GM12873 (cell line): ENCODE measurements around the gene PHGDH.

Source experiments
- TF ChIP-seq, protein P1 (sequence below): IDR thresholded peaks from 2 replicates; pipeline ENCODE4 v1.5.1; 2012; ENCODE audit warnings: low read depth, mild to moderate bottlenecking, moderate library complexity, low read length, control low read depth; ENCODE audit not compliant: insufficient read depth; ENCODE audit errors: missing control alignments

Gene PHGDH

DNA sequence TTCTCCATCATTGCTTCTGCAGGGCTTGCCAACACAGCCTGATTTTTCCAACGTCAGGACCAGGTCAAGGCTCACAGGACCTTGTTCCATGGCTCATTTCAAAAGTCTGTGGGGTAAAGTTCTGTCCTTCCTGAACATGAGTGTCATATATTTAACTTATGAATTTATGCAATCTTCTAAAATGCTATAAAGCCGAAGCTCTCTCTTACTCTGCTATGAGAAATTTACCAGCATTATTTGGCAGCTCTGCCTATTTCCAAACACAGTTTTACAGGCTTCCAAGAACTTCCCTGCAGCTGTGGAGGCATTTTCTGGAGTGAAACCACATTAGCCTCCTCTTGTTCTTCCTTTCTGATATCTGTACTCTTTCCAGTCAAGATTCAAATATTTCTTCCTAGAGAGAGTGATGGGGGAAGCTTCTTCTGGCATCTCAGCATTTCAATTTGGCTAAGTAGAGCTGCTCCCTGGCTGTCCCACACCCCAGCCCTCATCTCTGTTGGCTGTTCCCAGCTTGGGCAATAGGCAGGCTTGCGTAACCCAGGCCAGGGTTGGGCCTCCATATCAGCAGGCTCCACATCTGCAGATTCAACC, 72.6 kb downstream of the PHGDH start:
- TF ChIP-seq, protein P1, sequence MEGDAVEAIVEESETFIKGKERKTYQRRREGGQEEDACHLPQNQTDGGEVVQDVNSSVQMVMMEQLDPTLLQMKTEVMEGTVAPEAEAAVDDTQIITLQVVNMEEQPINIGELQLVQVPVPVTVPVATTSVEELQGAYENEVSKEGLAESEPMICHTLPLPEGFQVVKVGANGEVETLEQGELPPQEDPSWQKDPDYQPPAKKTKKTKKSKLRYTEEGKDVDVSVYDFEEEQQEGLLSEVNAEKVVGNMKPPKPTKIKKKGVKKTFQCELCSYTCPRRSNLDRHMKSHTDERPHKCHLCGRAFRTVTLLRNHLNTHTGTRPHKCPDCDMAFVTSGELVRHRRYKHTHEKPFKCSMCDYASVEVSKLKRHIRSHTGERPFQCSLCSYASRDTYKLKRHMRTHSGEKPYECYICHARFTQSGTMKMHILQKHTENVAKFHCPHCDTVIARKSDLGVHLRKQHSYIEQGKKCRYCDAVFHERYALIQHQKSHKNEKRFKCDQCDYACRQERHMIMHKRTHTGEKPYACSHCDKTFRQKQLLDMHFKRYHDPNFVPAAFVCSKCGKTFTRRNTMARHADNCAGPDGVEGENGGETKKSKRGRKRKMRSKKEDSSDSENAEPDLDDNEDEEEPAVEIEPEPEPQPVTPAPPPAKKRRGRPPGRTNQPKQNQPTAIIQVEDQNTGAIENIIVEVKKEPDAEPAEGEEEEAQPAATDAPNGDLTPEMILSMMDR, result no peak

DNA sequence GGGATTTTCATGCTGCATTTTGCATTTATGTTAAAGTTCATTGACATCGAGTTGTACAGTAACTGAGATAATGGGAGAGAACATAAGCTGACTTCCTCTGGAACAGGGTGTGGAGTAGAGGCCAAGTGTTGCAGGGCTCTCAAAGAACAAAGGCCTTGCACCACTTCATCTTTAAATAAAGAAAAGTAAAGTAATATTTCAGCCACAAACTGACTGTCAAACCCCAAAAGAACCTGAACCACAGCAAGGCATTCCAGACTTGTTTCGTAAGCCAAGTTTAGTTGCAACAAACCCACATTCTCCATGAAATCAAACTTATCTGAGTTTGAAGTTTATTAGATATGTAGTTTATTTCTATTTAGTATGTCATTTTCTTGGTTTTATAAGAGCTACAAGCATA, 76.0 kb downstream of the PHGDH start:
- TF ChIP-seq, protein P1, result no peak

DNA sequence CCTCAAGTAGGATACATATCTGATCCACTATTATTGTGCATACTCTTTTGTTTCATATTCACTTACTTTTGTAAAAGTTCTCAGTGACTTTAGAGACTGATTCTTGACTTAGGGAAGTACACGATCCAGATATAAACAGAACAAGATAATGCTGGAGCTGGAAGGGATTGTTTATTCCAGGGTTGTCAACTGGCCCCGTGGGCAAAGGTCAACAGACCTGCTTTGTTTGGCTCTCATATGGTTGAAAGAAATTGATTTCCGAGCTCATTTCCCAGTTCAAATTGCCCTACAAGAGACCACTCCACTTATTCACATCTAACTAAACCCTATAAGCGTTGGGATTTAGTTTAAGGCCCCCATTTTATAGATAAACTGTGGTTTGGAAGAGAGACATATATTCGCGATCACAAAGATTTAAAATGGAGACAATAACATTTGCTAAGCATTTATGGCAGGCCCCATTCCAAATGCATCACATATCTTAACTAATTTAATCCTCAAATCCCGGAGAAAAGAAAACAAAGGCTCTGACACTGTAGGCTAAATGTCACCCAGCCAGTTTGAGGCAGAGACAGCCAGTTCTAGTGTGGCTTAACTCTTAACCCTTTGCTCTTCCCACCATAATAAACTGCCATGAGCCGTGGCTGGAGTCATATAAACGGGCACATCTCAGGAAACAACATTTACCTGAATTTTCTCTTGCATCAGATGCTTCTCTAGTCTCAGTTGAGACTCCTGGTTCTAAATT, 78.9 kb downstream of the PHGDH start:
- TF ChIP-seq, protein P1, result no peak

DNA sequence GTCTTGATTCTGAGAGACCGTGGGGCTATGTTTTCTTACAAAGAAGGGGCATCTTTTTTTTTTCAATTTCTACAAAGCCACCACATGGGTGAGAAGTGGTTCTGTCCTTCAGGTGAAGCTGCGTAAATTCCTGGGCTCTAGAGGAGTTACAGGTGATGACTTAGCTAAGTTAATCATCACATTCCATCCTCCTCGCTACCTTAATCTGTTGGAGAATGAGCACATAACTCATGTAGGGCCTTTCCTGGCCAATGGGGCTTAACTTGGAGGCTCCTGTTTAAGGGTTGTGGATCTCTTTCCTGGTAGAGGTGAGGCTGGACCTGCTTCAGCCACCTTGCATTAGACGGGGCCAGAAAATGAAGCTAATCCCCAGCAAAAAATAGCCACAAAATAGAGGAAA, 79.6 kb downstream of the PHGDH start:
- TF ChIP-seq, protein P1, result no peak
